Neural progenitor cell (in vitro differentiated cells): ENCODE data around the gene TPRX2. TPM values are rescaled to one million over a fixed set of nuclear protein-coding genes. Genes with fewer than 3 reads are reported as not detected.
"Not testable (repeated sequence)": the region's sequence is repeated elsewhere in the genome, so short reads cannot be mapped to it uniquely, and the experiment has no call there.

Source experiments
- DNase-seq: peaks from one replicate; pipeline ENCODE4 v3.0.0-alpha.2; 2016; ENCODE audit warnings: low spot score
- H2AFZ ChIP-seq: fragments of 200-600 bp; sonication (generic); replicated peaks from 2 replicates; pipeline ENCODE4 v1.6.1; 2016; ENCODE audit warnings: antibody characterized with exemption
- H3F3A ChIP-seq: fragments of 200-600 bp; sonication (generic); 2 replicates; pipeline ENCODE4 v1.6.1; 2016; ENCODE audit warnings: antibody characterized with exemption, low read depth
- H3K27ac ChIP-seq: fragments of 200-600 bp; sonication (generic); 2 replicates; pipeline ENCODE4 v1.5.1; 2016; ENCODE audit warnings: mild to moderate bottlenecking
- H3K27me3 ChIP-seq: fragments of 200-600 bp; sonication (generic); 2 replicates; pipeline ENCODE4 v1.6.1; 2016; ENCODE audit warnings: mild to moderate bottlenecking, moderate library complexity
- H3K36me3 ChIP-seq: fragments of 200-600 bp; sonication (generic); 2 replicates; pipeline ENCODE4 v1.5.1; 2016
- H3K4me1 ChIP-seq: fragments of 200-600 bp; sonication (generic); 2 replicates; pipeline ENCODE4 v1.6.1; 2016; ENCODE audit warnings: mixed run types
- H3K4me2 ChIP-seq: fragments of 200-600 bp; sonication (generic); 2 replicates; pipeline ENCODE4 v1.6.1; 2016
- H3K4me3 ChIP-seq: fragments of 200-600 bp; sonication (generic); 2 replicates; pipeline ENCODE4 v1.5.1; 2016
- H3K79me2 ChIP-seq: fragments of 200-600 bp; sonication (generic); 2 replicates; pipeline ENCODE4 v1.6.1; 2016; ENCODE audit warnings: low read depth
- H3K9ac ChIP-seq: fragments of 200-600 bp; sonication (generic); 2 replicates; pipeline ENCODE4 v1.6.1; 2016
- H3K9me3 ChIP-seq: fragments of 200-600 bp; sonication (generic); 2 replicates; pipeline ENCODE4 v1.5.1; 2016; ENCODE audit warnings: low read depth
- H4K20me1 ChIP-seq: fragments of 200-600 bp; sonication (generic); 2 replicates; pipeline ENCODE4 v1.6.1; 2016; ENCODE audit warnings: low read depth
- H3K27ac Mint-ChIP-seq: 3 replicates; pipeline ENCODE4 v1.8.0; 2021; ENCODE audit warnings: mixed read lengths
- H3K27me3 Mint-ChIP-seq: 2 replicates; pipeline ENCODE4 v1.8.0; 2022; ENCODE audit warnings: low read depth, mild to moderate bottlenecking, inconsistent platforms, moderate library complexity, mixed read lengths; ENCODE audit not compliant: insufficient read depth
- H3K36me3 Mint-ChIP-seq: 3 replicates; pipeline ENCODE4 v1.8.0; 2021; ENCODE audit warnings: mixed read lengths
- H3K4me1 Mint-ChIP-seq: 3 replicates; pipeline ENCODE4 v1.8.0; 2021; ENCODE audit warnings: mixed read lengths
- H3K4me3 Mint-ChIP-seq: 3 replicates; pipeline ENCODE4 v1.8.0; 2021; ENCODE audit warnings: mild to moderate bottlenecking, moderate library complexity, mixed read lengths
- H3K9me3 Mint-ChIP-seq: 3 replicates; pipeline ENCODE4 v1.8.0; 2020; ENCODE audit warnings: mixed read lengths
- CTCF ChIP-seq: fragments of 200-600 bp; sonication (generic); IDR thresholded peaks from 2 replicates; pipeline ENCODE4 v1.5.1; 2017; ENCODE audit warnings: antibody characterized with exemption, mild to moderate bottlenecking
- EZH2 ChIP-seq: fragments of 200-600 bp; sonication (generic); IDR thresholded peaks from 2 replicates; pipeline ENCODE4 v1.6.1; 2017; ENCODE audit warnings: antibody characterized with exemption, mild to moderate bottlenecking, moderate library complexity
- EZH2phosphoT487 ChIP-seq: fragments of 200-600 bp; sonication (generic); IDR thresholded peaks from 2 replicates; pipeline ENCODE4 v1.6.1; 2017; ENCODE audit warnings: antibody characterized with exemption
- total RNA-seq: library from RNA; depleted of rRNA; stranded (reverse); fragments of >200 nt; gene quantifications from 2 replicates; pipeline ENCODE4 v1.2.3, GENCODE V29; 2015; ENCODE audit warnings: low replicate concordance

The TPRX2 gene
- total RNA-seq, 1 donor from 2014 or later = not detected

GRCh38 chr19:47853003-47853402, 6.0 kb upstream of the TPRX2 start:
- Mint-ChIP-seq H3K9me3 (no peaks in the 10 kb centered on the region), H3K36me3 (no peaks in the 10 kb centered on the region), H3K27ac (no peak overlapping the region), H3K4me1 (peaks cover 21% of the 10 kb centered on the region), H3K27me3 (peaks cover 28% of the 10 kb centered on the region), H3K4me3 (no peak overlapping the region)
- H4K20me1 ChIP-seq = no peaks in the 10 kb centered on the region
- TF ChIP-seq CTCF = no peak
- TF ChIP-seq EZH2phosphoT487 = no peak
- TF ChIP-seq EZH2 = no peak
- no peaks in the 10 kb centered on the region for H3K36me3 ChIP-seq
- H3K4me1 ChIP-seq = peaks cover 19% of the 10 kb centered on the region
- H3K4me3 ChIP-seq = no peak overlapping the region
- no peak overlapping the region for H3K27ac ChIP-seq
- no peaks in the 10 kb centered on the region for H3K9me3 ChIP-seq
- DNase-seq = no peak
- no peaks in the 10 kb centered on the region for H3K27me3 ChIP-seq
- no peak overlapping the region for H3K4me2 ChIP-seq
- H3K9ac ChIP-seq = no peak overlapping the region
- peaks cover 33% of the 10 kb centered on the region for H3F3A ChIP-seq
- H2AFZ ChIP-seq = no peak overlapping the region
- H3K79me2 ChIP-seq = no peaks in the 10 kb centered on the region

GRCh38 chr19:47854459-47854858, 4.6 kb upstream of the TPRX2 start:
- Mint-ChIP-seq H3K27me3 (peaks cover 20% of the 10 kb centered on the region), H3K4me3 (no peak overlapping the region), H3K27ac (no peak overlapping the region), H3K36me3 (no peaks in the 10 kb centered on the region), H3K4me1 (peaks cover 13% of the 10 kb centered on the region), H3K9me3 (no peaks in the 10 kb centered on the region)
- Histone ChIP-seq H3K4me2 (no peak overlapping the region), H3K27ac (no peak overlapping the region), H3K9ac (no peak overlapping the region), H3K9me3 (no peaks in the 10 kb centered on the region), H3F3A (peaks cover 19% of the 10 kb centered on the region), H4K20me1 (no peaks in the 10 kb centered on the region), H3K36me3 (no peaks in the 10 kb centered on the region), H3K27me3 (no peaks in the 10 kb centered on the region), H3K4me1 (peaks cover 13% of the 10 kb centered on the region), H3K4me3 (no peak overlapping the region), H3K79me2 (no peaks in the 10 kb centered on the region), H2AFZ (no peak overlapping the region)
- no peak for DNase-seq
- TF ChIP-seq EZH2 (no peak), EZH2phosphoT487 (no peak), CTCF (no peak)

DNA sequence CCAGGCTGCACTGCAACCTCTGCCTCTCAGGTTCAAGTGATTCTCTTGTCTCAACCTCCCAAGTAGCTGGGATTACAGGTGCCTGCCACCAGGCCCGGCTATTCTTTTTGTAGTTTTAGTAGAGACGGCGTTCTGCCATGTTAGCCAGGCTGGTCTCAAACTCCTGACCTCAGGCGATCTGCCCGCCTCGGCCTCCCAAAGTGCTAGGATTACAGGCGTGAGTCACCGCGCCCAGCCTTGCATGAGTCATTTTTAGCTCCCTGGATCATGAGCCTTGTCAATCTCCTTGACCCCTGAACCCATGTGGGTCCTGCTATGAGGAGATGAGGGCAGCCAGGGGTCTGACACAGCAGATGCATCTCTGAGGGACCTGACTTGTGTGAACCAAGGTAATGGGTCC, 804 bp upstream of the TPRX2 start:
- H3K9me3 ChIP-seq, H2AFZ ChIP-seq, H3K27ac ChIP-seq, H3K27me3 ChIP-seq, H3K27ac Mint-ChIP-seq, H3K9me3 Mint-ChIP-seq, H3K9ac ChIP-seq, H3K36me3 ChIP-seq, H4K20me1 ChIP-seq, H3K4me1 Mint-ChIP-seq, H3K4me3 Mint-ChIP-seq, H3K79me2 ChIP-seq, H3K4me1 ChIP-seq, H3K4me3 ChIP-seq, H3K4me2 ChIP-seq, H3K27me3 Mint-ChIP-seq, H3K36me3 Mint-ChIP-seq, H3F3A ChIP-seq, DNase-seq: not testable (repeated sequence)

GRCh38 chr19:47859838-47860237, 803 bp downstream of the TPRX2 start:
- H3F3A ChIP-seq = peaks cover 18% of the 10 kb centered on the region
- not testable (repeated sequence) for H3K4me3 Mint-ChIP-seq, H3K4me1 ChIP-seq, H3K36me3 ChIP-seq, H3K9ac ChIP-seq, H3K27me3 ChIP-seq, H3K9me3 Mint-ChIP-seq, H3K79me2 ChIP-seq, H2AFZ ChIP-seq, H3K9me3 ChIP-seq, H4K20me1 ChIP-seq, H3K36me3 Mint-ChIP-seq, H3K27ac ChIP-seq, H3K4me3 ChIP-seq, H3K27me3 Mint-ChIP-seq, H3K4me2 ChIP-seq, DNase-seq, H3K27ac Mint-ChIP-seq
- H3K4me1 Mint-ChIP-seq = peaks cover 15% of the 10 kb centered on the region
